ENCODE results near the gene TRPM5. TPM values are rescaled to one million over a fixed set of nuclear protein-coding genes. Genes with fewer than 3 reads are reported as not detected.

Gene TRPM5
- total and polyA plus RNA-seq, 2 of the 8 experiments (the other 6 are each of a cell fraction or from before 2014, with no cell fraction given), result 0.02 TPM; not detected in 1

- TF ChIP-seq NRF1 (IDR thresholded peaks at IDR 0.05; ENCODE audit: low read depth, low read length) (no peak), ATF3 (IDR thresholded peaks at IDR 0.05; ENCODE audit: insufficient read depth, low read depth, low read length) (no peak), KDM4A (IDR thresholded peaks at IDR 0.05; ENCODE audit: low read depth, low read length, severe bottlenecking) (no peak), CBX5 (IDR thresholded peaks at IDR 0.05; ENCODE audit: low read depth, low read length) (no peak)
Observed at GRCh38 chr11:2437516-2437915, 6.8 kb downstream of the TRPM5 start (continued).

All from H1 (cell line).